Measurements from ENCODE around the gene OR2D2. TPM values are rescaled to one million over a fixed set of nuclear protein-coding genes. Genes with fewer than 3 reads are reported as not detected.

The OR2D2 gene
- total RNA-seq (2014; rRNA removed; shearing (Covaris generic)), result 0.40 TPM in 1 of 2 replicates, not detected in the other

GRCh38 chr11:6892400-6892799 lies at the start of gene OR2D2:
Gene OR2D2 (minus strand): TSS chr11:6892500. CDS start chr11:6892500, 0 bp downstream.

GRCh38 chr11:6926208-6927029 lies 34.1 kb upstream of the OR2D2 start, which contains the start of gene ZNF215:
Gene ZNF215 (plus strand): TSS chr11:6926426. CDS start chr11:6932273, 5,847 bp downstream.

DNA sequence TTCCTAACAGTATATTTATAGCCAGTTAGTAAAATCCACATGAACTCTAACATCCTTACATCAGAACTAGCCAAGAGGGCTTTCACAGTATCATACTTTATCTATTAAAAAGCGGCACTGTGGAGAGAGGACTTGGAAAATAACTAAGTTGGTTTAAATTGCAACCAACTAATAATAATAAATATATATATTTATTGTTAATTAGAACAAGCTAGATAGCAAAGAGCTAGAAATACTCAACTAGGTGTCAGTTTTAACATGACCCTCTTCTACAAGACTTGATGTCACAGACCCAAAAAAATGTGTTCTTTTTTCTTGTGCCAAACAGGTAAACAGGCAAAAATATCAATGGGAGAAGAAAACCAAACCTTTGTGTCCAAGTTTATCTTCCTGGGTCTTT lies 28.4 kb upstream of the OR2D2 start, which contains the start of gene OR2D3:
Gene OR2D3 (plus strand): TSS at position 301 of the 400 bp plus-strand sequence. CDS start 0 bp downstream, at position 301.

DNA sequence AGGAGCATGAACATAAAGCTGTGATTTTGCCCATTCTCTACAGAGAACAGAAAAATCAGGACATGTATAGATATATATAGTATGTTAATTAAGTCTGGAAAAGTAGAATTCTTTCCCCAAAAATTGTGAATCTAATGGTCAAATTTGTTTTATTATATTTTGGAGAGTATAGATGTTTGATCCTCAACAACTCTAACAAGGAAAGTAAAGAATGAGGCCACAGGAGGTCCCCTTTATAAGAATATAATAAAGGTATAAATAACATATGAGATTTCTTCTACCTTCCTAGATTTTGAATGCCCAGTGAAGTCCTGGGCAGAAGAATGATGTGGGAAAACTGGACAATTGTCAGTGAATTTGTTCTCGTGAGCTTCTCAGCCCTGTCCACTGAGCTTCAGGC lies 16.0 kb downstream of the OR2D2 start, which contains the start of gene OR10A4:
Gene OR10A4 (plus strand): TSS at position 301 of the 400 bp plus-strand sequence. CDS start 23 bp downstream, at position 324.

DNA sequence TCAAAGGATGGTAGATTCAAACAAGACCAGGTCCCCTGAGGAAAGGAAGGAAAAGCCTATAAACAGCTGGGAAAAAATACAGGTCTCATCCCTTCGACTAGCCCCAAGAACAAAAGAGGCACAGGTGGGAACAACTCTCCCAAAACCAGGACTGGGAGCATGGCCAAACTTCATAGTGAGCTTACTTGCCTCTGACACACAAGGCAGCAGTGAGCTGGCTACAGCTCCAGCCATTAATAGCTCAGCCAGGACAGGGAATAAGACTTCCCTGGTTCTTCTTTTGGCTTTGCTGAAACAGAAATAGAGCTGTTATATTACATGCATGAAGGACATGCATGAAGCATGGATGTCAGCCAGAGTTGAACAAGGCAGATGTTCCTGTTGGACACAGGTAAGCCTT lies 29.3 kb downstream of the OR2D2 start, which contains the start of gene OR10A2:
Gene OR10A2 (plus strand): TSS at position 97 of the 400 bp plus-strand sequence. CDS start 6,698 bp downstream, outside the sequence.

DNA sequence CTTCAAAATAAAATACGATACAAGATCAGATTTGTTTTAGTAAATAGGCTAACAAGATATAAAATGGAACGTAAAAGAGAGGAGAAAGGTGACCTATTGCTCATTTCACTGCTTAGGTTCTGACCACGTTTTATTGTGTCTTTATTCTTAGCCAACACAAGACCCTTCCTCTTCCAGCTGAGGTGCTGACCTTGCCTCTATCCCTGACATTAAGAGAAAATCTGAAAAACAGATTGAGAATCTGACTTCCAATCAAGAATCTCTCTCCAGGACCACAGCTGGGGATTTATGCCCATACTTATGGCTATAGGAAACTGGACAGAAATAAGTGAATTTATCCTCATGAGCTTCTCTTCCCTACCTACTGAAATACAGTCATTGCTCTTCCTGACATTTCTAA lies 46.9 kb downstream of the OR2D2 start, which contains the start of gene OR10A5:
Gene OR10A5 (plus strand): TSS at position 301 of the 400 bp plus-strand sequence. CDS start 0 bp downstream, at position 301.

Other genes with a start within 250 kb of the OR2D2 start
- 0.90 and 1.1 TPM in 2 replicates for gene DCHS1, start 236.7 kb downstream of the OR2D2 start, total RNA-seq (2014; rRNA removed; shearing (Covaris generic))
- gene MRPL17, start 209.2 kb downstream of the OR2D2 start, total RNA-seq (2014; rRNA removed; shearing (Covaris generic)), result 74.3 and 78.2 TPM in 2 replicates
- 0.08 TPM in 1 of 2 replicates, not detected in the other for gene OR2AG2, start 120.5 kb downstream of the OR2D2 start, total RNA-seq (2014; rRNA removed; shearing (Covaris generic))
- gene OR2AG1, start 109.5 kb downstream of the OR2D2 start, total RNA-seq (2014; rRNA removed; shearing (Covaris generic)), result not detected in 2 replicates
- gene OR6A2, start 92.8 kb downstream of the OR2D2 start, total RNA-seq (2014; rRNA removed; shearing (Covaris generic)), result 0.11 and 0.19 TPM in 2 replicates
- gene OR10A5, start 46.8 kb downstream of the OR2D2 start, total RNA-seq (2014; rRNA removed; shearing (Covaris generic)), result not detected in 2 replicates
- not detected in 2 replicates for gene OR10A2, start 29.4 kb downstream of the OR2D2 start, total RNA-seq (2014; rRNA removed; shearing (Covaris generic))
- not detected in 2 replicates for gene OR10A4, start 15.9 kb downstream of the OR2D2 start, total RNA-seq (2014; rRNA removed; shearing (Covaris generic))
- gene OR2D3, start 28.5 kb upstream of the OR2D2 start, total RNA-seq (2014; rRNA removed; shearing (Covaris generic)), result not detected in 2 replicates
- 4.3 and 4.8 TPM in 2 replicates for gene ZNF215, start 33.9 kb upstream of the OR2D2 start, total RNA-seq (2014; rRNA removed; shearing (Covaris generic))
- gene ZNF214, start 127.8 kb upstream of the OR2D2 start, total RNA-seq (2014; rRNA removed; shearing (Covaris generic)), result 1.3 and 5.1 TPM in 2 replicates
- gene NLRP14, start 128.0 kb upstream of the OR2D2 start, total RNA-seq (2014; rRNA removed; shearing (Covaris generic)), result 0.19 TPM in 1 of 2 replicates, not detected in the other
- gene RBMXL2, start 196.5 kb upstream of the OR2D2 start, total RNA-seq (2014; rRNA removed; shearing (Covaris generic)), result 0.11 TPM in 1 of 2 replicates, not detected in the other

Measured in A375 (cell line).